Measurements from ENCODE around the gene KREMEN1.

The KREMEN1 gene

GRCh38 chr22:29146091-29146560, 73.3 kb downstream of the KREMEN1 start:
- H3K4me3 Mint-ChIP-seq = no peak overlapping the region
- H3K9me3 Mint-ChIP-seq = no peaks in the 10 kb centered on the region
- no peaks in the 10 kb centered on the region for H3K36me3 Mint-ChIP-seq
- no peak overlapping the region for H3K27ac Mint-ChIP-seq
- H3K27me3 Mint-ChIP-seq = peaks cover 43 to 85% of the 10 kb centered on the region in 2 donors
- DNase-seq = no peak
- ATAC-seq (replicated peaks) = no peak
- peaks cover 3 to 7% of the 10 kb centered on the region in 2 donors for H3K4me1 Mint-ChIP-seq

GRCh38 chr22:29146771-29147170, 73.9 kb downstream of the KREMEN1 start:
- DNase-seq (no peak), ATAC-seq (replicated peaks) (no peak)
- Mint-ChIP-seq H3K27ac (no peak overlapping the region), H3K9me3 (no peaks in the 10 kb centered on the region), H3K36me3 (no peaks in the 10 kb centered on the region), H3K4me1 (peaks cover 3 to 7% of the 10 kb centered on the region in 2 donors), H3K4me3 (no peak overlapping the region), H3K27me3 (peaks cover 39 to 84% of the 10 kb centered on the region in 2 donors)

DNA sequence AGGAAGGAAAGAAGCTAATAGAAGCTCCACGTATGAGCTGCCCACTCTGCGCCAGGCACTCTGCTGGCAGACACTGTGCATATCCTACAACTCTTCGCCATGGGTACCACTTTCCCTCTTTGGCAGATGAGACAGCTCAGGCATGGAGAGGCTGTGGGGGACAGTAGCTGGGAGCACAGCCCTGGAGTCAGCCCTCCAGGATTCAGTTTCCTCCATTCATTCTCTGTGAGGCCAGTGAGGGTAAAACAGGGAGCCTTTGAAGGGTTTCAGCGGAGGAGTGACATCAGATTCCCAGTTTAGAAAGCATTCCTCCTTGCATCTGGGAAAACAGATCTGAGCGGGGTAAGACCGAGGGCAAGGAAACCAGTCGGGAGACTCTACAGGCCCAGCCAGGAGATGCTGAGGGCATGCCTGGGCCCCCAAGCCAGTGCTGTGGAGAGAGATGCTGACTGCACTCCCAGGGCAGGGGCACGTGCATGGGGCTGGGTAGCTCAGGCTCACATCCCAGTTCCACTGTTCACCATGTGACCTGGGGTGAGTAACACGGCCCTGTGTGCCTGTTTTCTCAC, 74.6 kb downstream of the KREMEN1 start:
- Mint-ChIP-seq H3K4me3 (no peak overlapping the region), H3K27me3 (peaks cover 39 to 84% of the 10 kb centered on the region in 2 donors)
- no peak for ATAC-seq (replicated peaks)

GRCh38 chr22:29148036-29148435, 75.2 kb downstream of the KREMEN1 start:
- no peak overlapping the region for H3K4me3 Mint-ChIP-seq

More for the DNA sequence above, 74.6 kb downstream of the KREMEN1 start:
- no peak for DNase-seq
- Mint-ChIP-seq H3K36me3 (no peaks in the 10 kb centered on the region), H3K4me1 (peaks cover 5 to 12% of the 10 kb centered on the region in 2 donors), H3K27ac (no peak overlapping the region), H3K9me3 (no peaks in the 10 kb centered on the region)

GRCh38 chr22:29148826-29149225, 76.0 kb downstream of the KREMEN1 start:
- no peaks in the 10 kb centered on the region for H3K9me3 Mint-ChIP-seq
- H3K27ac Mint-ChIP-seq = no peak overlapping the region
- peaks cover 10 to 23% of the 10 kb centered on the region in 2 donors for H3K4me1 Mint-ChIP-seq
- ATAC-seq (replicated peaks) (no peak), DNase-seq (no peak)
- H3K4me3 Mint-ChIP-seq = no peak overlapping the region
- H3K36me3 Mint-ChIP-seq = no peaks in the 10 kb centered on the region
- H3K27me3 Mint-ChIP-seq = peaks cover 46 to 92% of the 10 kb centered on the region in 2 donors

More at GRCh38 chr22:29148036-29148435, 75.2 kb downstream of the KREMEN1 start:
- Mint-ChIP-seq H3K9me3 (no peaks in the 10 kb centered on the region), H3K27ac (no peak overlapping the region), H3K4me1 (peaks cover 9 to 18% of the 10 kb centered on the region in 2 donors), H3K27me3 (peaks cover 43 to 88% of the 10 kb centered on the region in 2 donors), H3K36me3 (no peaks in the 10 kb centered on the region)
- no peak for DNase-seq
- ATAC-seq (replicated peaks) = no peak

GRCh38 chr22:29149841-29150555, 77.2 kb downstream of the KREMEN1 start:
- ATAC-seq (replicated peaks) (no peak), DNase-seq (no peak)
- Mint-ChIP-seq H3K9me3 (no peaks in the 10 kb centered on the region), H3K4me3 (no peak overlapping the region), H3K27me3 (peaks cover 49 to 89% of the 10 kb centered on the region in 2 donors), H3K4me1 (peaks cover 13 to 25% of the 10 kb centered on the region in 2 donors), H3K27ac (no peak overlapping the region), H3K36me3 (no peaks in the 10 kb centered on the region)

GRCh38 chr22:29150701-29151100, 77.9 kb downstream of the KREMEN1 start:
- Mint-ChIP-seq H3K27ac (no peak overlapping the region), H3K36me3 (no peaks in the 10 kb centered on the region), H3K4me1 (peaks cover 13 to 25% of the 10 kb centered on the region in 2 donors), H3K4me3 (no peak overlapping the region), H3K27me3 (peaks cover 45 to 89% of the 10 kb centered on the region in 2 donors), H3K9me3 (no peaks in the 10 kb centered on the region)
- no peak for ATAC-seq (replicated peaks)
- DNase-seq = no peak

GRCh38 chr22:29151316-29151715, 78.5 kb downstream of the KREMEN1 start:
- H3K27me3 Mint-ChIP-seq = peaks cover 45 to 89% of the 10 kb centered on the region in 2 donors
- ATAC-seq (replicated peaks) (no peak), DNase-seq (no peak)
- H3K27ac Mint-ChIP-seq = no peak overlapping the region
- H3K9me3 Mint-ChIP-seq = no peaks in the 10 kb centered on the region
- no peak overlapping the region for H3K4me3 Mint-ChIP-seq
- peaks cover 13 to 25% of the 10 kb centered on the region in 2 donors for H3K4me1 Mint-ChIP-seq
- H3K36me3 Mint-ChIP-seq = no peaks in the 10 kb centered on the region

- no peak overlapping the region for H3K4me3 Mint-ChIP-seq
- H3K9me3 Mint-ChIP-seq = no peaks in the 10 kb centered on the region
- H3K36me3 Mint-ChIP-seq = no peaks in the 10 kb centered on the region
- peaks cover 15 to 30% of the 10 kb centered on the region in 2 donors for H3K4me1 Mint-ChIP-seq
- H3K27ac Mint-ChIP-seq = no peak overlapping the region
- DNase-seq (no peak), ATAC-seq (replicated peaks) (peak in 1 of 2 donors; percentile 24)
- peaks cover 52 to 93% of the 10 kb centered on the region in 2 donors for H3K27me3 Mint-ChIP-seq
Measured at GRCh38 chr22:29152045-29152953, 79.5 kb downstream of the KREMEN1 start.

- H3K27me3 Mint-ChIP-seq = peaks cover 49 to 93% of the 10 kb centered on the region in 2 donors
Measured at GRCh38 chr22:29152954-29153719, 80.3 kb downstream of the KREMEN1 start.

GRCh38 chr22:29154364-29155048, 81.7 kb downstream of the KREMEN1 start:
- peak; percentile 67 to 70 for ATAC-seq (replicated peaks)
- Mint-ChIP-seq H3K4me3 (peak overlapping the region in 1 of 2 donors; percentile 25), H3K9me3 (no peaks in the 10 kb centered on the region), H3K27me3 (peaks cover 51 to 88% of the 10 kb centered on the region in 2 donors), H3K4me1 (peaks cover 15 to 30% of the 10 kb centered on the region in 2 donors), H3K27ac (peak overlapping the region; percentile 14), H3K36me3 (no peaks in the 10 kb centered on the region)
- peak; percentile 35 for DNase-seq

More at GRCh38 chr22:29152954-29153719, 80.3 kb downstream of the KREMEN1 start:
- H3K36me3 Mint-ChIP-seq = no peaks in the 10 kb centered on the region
- ATAC-seq (replicated peaks) (peak in 1 of 2 donors; percentile 14), DNase-seq (no peak)
- H3K4me1 Mint-ChIP-seq = peaks cover 15 to 30% of the 10 kb centered on the region in 2 donors
- H3K4me3 Mint-ChIP-seq = no peak overlapping the region
- H3K9me3 Mint-ChIP-seq = no peaks in the 10 kb centered on the region
- H3K27ac Mint-ChIP-seq = no peak overlapping the region

GRCh38 chr22:29155966-29156365, 83.1 kb downstream of the KREMEN1 start:
- no peak for DNase-seq
- no peaks in the 10 kb centered on the region for H3K9me3 Mint-ChIP-seq
- peaks cover 63 to 87% of the 10 kb centered on the region in 2 donors for H3K27me3 Mint-ChIP-seq
- ATAC-seq (replicated peaks) = no peak
- peaks cover 18 to 30% of the 10 kb centered on the region in 2 donors for H3K4me1 Mint-ChIP-seq
- H3K27ac Mint-ChIP-seq = no peak overlapping the region
- no peaks in the 10 kb centered on the region for H3K36me3 Mint-ChIP-seq
- H3K4me3 Mint-ChIP-seq = no peak overlapping the region

DNA sequence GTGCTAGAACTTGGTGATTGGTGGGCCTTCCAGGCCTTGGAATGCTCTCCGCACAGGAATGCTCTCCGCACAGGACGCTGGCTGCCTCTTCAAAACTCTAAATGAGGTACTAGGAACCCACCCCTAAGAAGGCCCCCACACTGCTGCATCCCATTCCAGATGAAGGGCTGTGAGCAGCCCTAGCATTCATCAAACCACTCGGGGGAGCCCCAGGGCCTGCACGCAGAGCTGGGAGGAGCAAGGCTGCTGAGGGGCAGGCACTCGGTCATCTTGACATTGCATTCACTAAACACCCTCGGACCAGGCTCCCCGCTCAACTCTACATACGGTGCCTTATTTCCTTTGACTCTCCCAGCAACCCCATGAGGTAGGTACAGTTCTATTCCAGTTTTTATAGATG, 83.7 kb downstream of the KREMEN1 start:
- H3K4me3 Mint-ChIP-seq = no peak overlapping the region
- no peak overlapping the region for H3K27ac Mint-ChIP-seq
- DNase-seq (no peak), ATAC-seq (replicated peaks) (peak; percentile 59 to 68)
- H3K4me1 Mint-ChIP-seq = peaks cover 18 to 30% of the 10 kb centered on the region in 2 donors
- no peaks in the 10 kb centered on the region for H3K9me3 Mint-ChIP-seq
- peaks cover 65 to 88% of the 10 kb centered on the region in 2 donors for H3K27me3 Mint-ChIP-seq
- no peaks in the 10 kb centered on the region for H3K36me3 Mint-ChIP-seq

Measured in stimulated activated naive B cell treated with anti-CD40 and anti-IgM and Interleukin-4, amounts not matched to agents 10 μg/mL and 1 μg/mL and 100 μg/mL, for 72 hours (primary cell).